Ishikawa (cell line): ENCODE results near the gene SNAP91.

Experiments used
- CEBPB ChIP-seq: IDR thresholded peaks from 2 replicates; pipeline ENCODE4 v1.6.1; 2012
- CREB1 ChIP-seq: IDR thresholded peaks from 2 replicates; pipeline ENCODE4 v1.6.1; 2012; ENCODE audit warnings: low read depth
- EGR1 ChIP-seq: IDR thresholded peaks from 2 replicates; pipeline ENCODE4 v1.6.1; 2012
- EP300 ChIP-seq: IDR thresholded peaks from 2 replicates; pipeline ENCODE4 v1.6.1; 2012; ENCODE audit warnings: borderline replicate concordance
- FOXM1 ChIP-seq: IDR thresholded peaks from 2 replicates; pipeline ENCODE4 v1.6.1; 2012; ENCODE audit warnings: low read depth, borderline replicate concordance
- MAX ChIP-seq: IDR thresholded peaks from 2 replicates; pipeline ENCODE4 v1.6.1; 2012
- NFIC ChIP-seq: IDR thresholded peaks from 2 replicates; pipeline ENCODE4 v1.6.1; 2012
- TAF1 ChIP-seq: IDR thresholded peaks from 2 replicates; pipeline ENCODE4 v1.6.1; 2012; ENCODE audit warnings: low read depth, mild to moderate bottlenecking
- TCF12 ChIP-seq: IDR thresholded peaks from 2 replicates; pipeline ENCODE4 v1.6.1; 2012; ENCODE audit warnings: low read depth
- TEAD4 ChIP-seq: IDR thresholded peaks from 2 replicates; pipeline ENCODE4 v1.6.1; 2012
- YY1 ChIP-seq: IDR thresholded peaks from 2 replicates; pipeline ENCODE4 v1.6.1; 2012; ENCODE audit warnings: low read depth
- TF ChIP-seq, protein P1 (sequence below): IDR thresholded peaks from 2 replicates; pipeline ENCODE4 v1.6.1; 2012
- TF ChIP-seq, protein P2 (sequence below): IDR thresholded peaks from 2 replicates; pipeline ENCODE4 v1.6.1; 2012; ENCODE audit warnings: low read depth, mild to moderate bottlenecking

Gene SNAP91

GRCh38 chr6:83509441-83509840 lies 199.5 kb downstream of the SNAP91 start:
- TF ChIP-seq, protein P1, sequence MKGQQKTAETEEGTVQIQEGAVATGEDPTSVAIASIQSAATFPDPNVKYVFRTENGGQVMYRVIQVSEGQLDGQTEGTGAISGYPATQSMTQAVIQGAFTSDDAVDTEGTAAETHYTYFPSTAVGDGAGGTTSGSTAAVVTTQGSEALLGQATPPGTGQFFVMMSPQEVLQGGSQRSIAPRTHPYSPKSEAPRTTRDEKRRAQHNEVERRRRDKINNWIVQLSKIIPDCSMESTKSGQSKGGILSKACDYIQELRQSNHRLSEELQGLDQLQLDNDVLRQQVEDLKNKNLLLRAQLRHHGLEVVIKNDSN = no peak
- no peak for TF ChIP-seq FOXM1
- no peak for TF ChIP-seq CREB1
- TF ChIP-seq YY1 = no peak
- no peak for TF ChIP-seq EGR1
- TF ChIP-seq TEAD4 = no peak
- no peak for TF ChIP-seq NFIC
- no peak for TF ChIP-seq CEBPB
- TF ChIP-seq, protein P2, sequence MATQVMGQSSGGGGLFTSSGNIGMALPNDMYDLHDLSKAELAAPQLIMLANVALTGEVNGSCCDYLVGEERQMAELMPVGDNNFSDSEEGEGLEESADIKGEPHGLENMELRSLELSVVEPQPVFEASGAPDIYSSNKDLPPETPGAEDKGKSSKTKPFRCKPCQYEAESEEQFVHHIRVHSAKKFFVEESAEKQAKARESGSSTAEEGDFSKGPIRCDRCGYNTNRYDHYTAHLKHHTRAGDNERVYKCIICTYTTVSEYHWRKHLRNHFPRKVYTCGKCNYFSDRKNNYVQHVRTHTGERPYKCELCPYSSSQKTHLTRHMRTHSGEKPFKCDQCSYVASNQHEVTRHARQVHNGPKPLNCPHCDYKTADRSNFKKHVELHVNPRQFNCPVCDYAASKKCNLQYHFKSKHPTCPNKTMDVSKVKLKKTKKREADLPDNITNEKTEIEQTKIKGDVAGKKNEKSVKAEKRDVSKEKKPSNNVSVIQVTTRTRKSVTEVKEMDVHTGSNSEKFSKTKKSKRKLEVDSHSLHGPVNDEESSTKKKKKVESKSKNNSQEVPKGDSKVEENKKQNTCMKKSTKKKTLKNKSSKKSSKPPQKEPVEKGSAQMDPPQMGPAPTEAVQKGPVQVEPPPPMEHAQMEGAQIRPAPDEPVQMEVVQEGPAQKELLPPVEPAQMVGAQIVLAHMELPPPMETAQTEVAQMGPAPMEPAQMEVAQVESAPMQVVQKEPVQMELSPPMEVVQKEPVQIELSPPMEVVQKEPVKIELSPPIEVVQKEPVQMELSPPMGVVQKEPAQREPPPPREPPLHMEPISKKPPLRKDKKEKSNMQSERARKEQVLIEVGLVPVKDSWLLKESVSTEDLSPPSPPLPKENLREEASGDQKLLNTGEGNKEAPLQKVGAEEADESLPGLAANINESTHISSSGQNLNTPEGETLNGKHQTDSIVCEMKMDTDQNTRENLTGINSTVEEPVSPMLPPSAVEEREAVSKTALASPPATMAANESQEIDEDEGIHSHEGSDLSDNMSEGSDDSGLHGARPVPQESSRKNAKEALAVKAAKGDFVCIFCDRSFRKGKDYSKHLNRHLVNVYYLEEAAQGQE = no peak
- TF ChIP-seq MAX = no peak
- no peak for TF ChIP-seq EP300
- no peak for TF ChIP-seq TCF12
- TF ChIP-seq TAF1 = no peak

GRCh38 chr6:83505356-83505755 lies 203.5 kb downstream of the SNAP91 start:
- no peak for TF ChIP-seq TCF12
- TF ChIP-seq TEAD4 = no peak
- TF ChIP-seq TAF1 = no peak
